Common myeloid progenitor, CD34-positive (primary cell): ENCODE data around the gene SLC9A8.

Experiments
- CTCF ChIA-PET: fragments of 350-600 bp; sonication (Branson Sonifier 250); formaldehyde crosslinking; loops from one replicate; lab custom pipeline; 2021; ENCODE audit warnings: antibody characterized with exemption; lab: Charles Lee
- POLR2A ChIA-PET: fragments of 350-600 bp; sonication (Branson Sonifier 250); formaldehyde crosslinking; loops from one replicate; lab custom pipeline; 2021; ENCODE audit warnings: antibody characterized with exemption; lab: Charles Lee
- DNase-seq, 3 donors: peaks; one replicate each; pipeline versions ENCODE4 v3.0.0 to v3.0.0-alpha.2; 2013
- H3K27ac ChIP-seq, 2 experiments: 1 replicate in 1 of 2; 2 replicates in 1 of 2; pipeline ENCODE4 v1.7.0; 2013; ENCODE audit warnings: inconsistent platforms in 2 of 2, low read length in 2 of 2, mild to moderate bottlenecking in 2 of 2, low read depth in 1 of 2, moderate library complexity in 1 of 2; ENCODE audit not compliant: severe bottlenecking in 2 of 2, insufficient read depth in 1 of 2, poor library complexity in 1 of 2
- H3K27me3 ChIP-seq, 5 experiments: replicated peaks in 2 of 5; 1 replicate in 3 of 5; 2 replicates in 2 of 5; pipeline versions ENCODE4 v1.6.1 to v1.7.0; 2013; ENCODE audit warnings: low read length in 4 of 5, mild to moderate bottlenecking in 2 of 5, moderate library complexity in 2 of 5, inconsistent platforms in 1 of 5; ENCODE audit not compliant: insufficient read depth in 5 of 5, control insufficient read depth in 4 of 5
- H3K36me3 ChIP-seq, 4 experiments: 1 replicate in 2 of 4; 2 replicates in 2 of 4; pipeline versions ENCODE4 v1.6.1 to v1.7.0; 2013; ENCODE audit warnings: low read length in 3 of 4, control low read depth in 1 of 4, mild to moderate bottlenecking in 1 of 4; ENCODE audit not compliant: control insufficient read depth in 4 of 4, insufficient read depth in 4 of 4
- H3K4me1 ChIP-seq, 4 experiments: 1 replicate in 3 of 4; 2 replicates in 1 of 4; pipeline versions ENCODE4 v1.6.1 to v1.7.1; 2013; ENCODE audit warnings: low read length in 3 of 4, mild to moderate bottlenecking in 3 of 4, control low read depth in 1 of 4, inconsistent platforms in 1 of 4, moderate library complexity in 1 of 4; ENCODE audit not compliant: control insufficient read depth in 4 of 4, insufficient read depth in 4 of 4; ENCODE audit errors: control extremely low read depth in 1 of 4
- H3K4me3 ChIP-seq, 7 experiments: 1 replicate in 4 of 7; 2 replicates in 3 of 7; pipeline versions ENCODE4 v1.5.1 to v1.7.0; 2013; ENCODE audit warnings: mild to moderate bottlenecking in 7 of 7, low read length in 6 of 7, moderate library complexity in 6 of 7, inconsistent platforms in 2 of 7, low read depth in 2 of 7, control low read depth in 1 of 7; ENCODE audit not compliant: insufficient read depth in 4 of 7, control insufficient read depth in 1 of 7; ENCODE audit errors: extremely low read depth in 1 of 7
- H3K9me3 ChIP-seq, 5 experiments: 1 replicate in 4 of 5; 2 replicates in 1 of 5; pipeline versions ENCODE4 v1.6.1 to v1.7.1; 2013; ENCODE audit warnings: low read length in 4 of 5, mild to moderate bottlenecking in 2 of 5, inconsistent platforms in 1 of 5, low read depth in 1 of 5, moderate library complexity in 1 of 5; ENCODE audit not compliant: control insufficient read depth in 4 of 5, insufficient read depth in 2 of 5; ENCODE audit errors: control extremely low read depth in 1 of 5
- WGBS: methylation state at CpG from one replicate; pipeline ENCODE4 v1.1.5; 2013; ENCODE audit not compliant: insufficient coverage; 5-methylcytosine and 5-hydroxymethylcytosine counted together

Gene SLC9A8

DNA sequence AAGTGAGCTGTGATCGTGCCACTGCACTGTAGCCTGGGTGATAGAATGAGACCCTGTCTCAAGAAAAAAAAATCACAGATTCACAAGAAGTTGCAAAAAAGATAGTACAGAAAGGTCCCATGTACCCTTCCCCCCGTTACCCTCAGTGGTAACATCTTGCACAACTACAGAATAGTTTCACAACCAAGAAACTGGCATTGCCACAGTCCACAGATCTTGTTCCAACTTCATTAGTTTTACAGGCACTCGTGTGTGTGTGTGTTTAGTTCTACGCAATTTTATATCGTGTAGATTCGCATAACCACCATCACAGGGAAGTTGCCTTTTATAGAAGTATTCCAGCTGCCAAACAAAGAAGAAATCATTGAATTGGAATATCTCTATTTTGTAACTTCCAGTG, 83.6 kb downstream of the SLC9A8 start:
- POLR2A ChIA-PET = no interaction called here
- no peaks in the 10 kb centered on the region for H3K9me3 ChIP-seq
- CTCF ChIA-PET = interaction anchor here (0.7 kb wide), 1 partner anchor 9 kb away, joined by 3 read pairs; no protein-coding TSS in a partner anchor
- peak in 2 of 3 donors; percentile 10 for DNase-seq
- no peak overlapping the region for H3K4me3 ChIP-seq
- 100% methylated on average over 2 of the region's 6 CpGs for WGBS
- peaks cover 0 to 3% (median 0%) of the 10 kb centered on the region in 4 experiments for H3K36me3 ChIP-seq
- no peak overlapping the region for H3K27ac ChIP-seq
- H3K4me1 ChIP-seq = peaks cover 0 to 8% (median 0%) of the 10 kb centered on the region in 4 experiments
- no peaks in the 10 kb centered on the region for H3K27me3 ChIP-seq

DNA sequence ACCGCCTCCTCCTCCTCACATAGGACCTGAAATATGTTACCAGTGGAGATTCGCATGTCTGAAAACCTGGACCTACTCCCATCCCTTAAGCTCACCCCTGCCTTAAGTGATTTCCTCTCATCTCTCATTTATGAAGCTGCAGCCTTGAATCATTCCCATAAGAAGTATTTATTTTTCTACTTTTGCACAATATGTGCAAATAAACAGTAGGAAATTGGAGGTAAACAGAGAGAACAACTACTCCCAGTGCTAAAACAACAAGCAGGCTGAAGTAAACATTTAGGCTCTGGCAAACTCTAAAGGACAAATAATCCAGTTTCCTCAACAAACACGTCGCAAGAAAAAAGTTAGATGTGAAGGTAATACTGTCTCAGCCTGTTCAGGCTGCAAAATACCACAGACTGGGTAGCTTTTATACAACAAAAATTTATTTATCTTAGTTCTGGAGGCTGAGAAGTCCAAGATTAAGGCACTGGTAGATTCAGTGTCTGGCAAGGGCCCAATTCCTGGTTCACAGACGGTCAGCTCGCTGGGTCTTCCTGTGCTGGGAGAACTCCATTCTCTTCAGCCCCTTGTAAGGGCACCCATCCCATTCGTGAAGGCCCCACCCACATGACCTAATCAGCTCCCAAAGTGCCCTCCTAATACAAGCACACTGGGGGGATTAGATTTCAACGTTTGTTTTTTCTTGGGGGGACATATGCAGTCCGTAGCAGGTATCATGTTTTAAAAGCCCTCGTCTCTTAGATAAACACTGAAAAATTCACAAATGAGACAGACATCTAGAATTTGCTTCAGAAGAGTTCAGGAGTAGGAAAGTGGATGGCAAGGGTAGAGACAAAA, 87.1 kb downstream of the SLC9A8 start:
- DNase-seq = no peak
- Histone ChIP-seq H3K4me1 (no peaks in the 10 kb centered on the region), H3K4me3 (no peak overlapping the region), H3K36me3 (peaks cover 0 to 13% (median 12%) of the 10 kb centered on the region in 4 experiments), H3K9me3 (no peaks in the 10 kb centered on the region), H3K27me3 (no peaks in the 10 kb centered on the region), H3K27ac (no peak overlapping the region)
- WGBS = 90% methylated on average over 7 of the region's 10 CpGs
- CTCF ChIA-PET = interaction anchor here (0.8 to 1.3 kb wide), 4 partner anchors 9 to 16 kb away, joined by 3 to 4 read pairs (median 3); no protein-coding TSS in a partner anchor
- POLR2A ChIA-PET = no interaction called here

DNA sequence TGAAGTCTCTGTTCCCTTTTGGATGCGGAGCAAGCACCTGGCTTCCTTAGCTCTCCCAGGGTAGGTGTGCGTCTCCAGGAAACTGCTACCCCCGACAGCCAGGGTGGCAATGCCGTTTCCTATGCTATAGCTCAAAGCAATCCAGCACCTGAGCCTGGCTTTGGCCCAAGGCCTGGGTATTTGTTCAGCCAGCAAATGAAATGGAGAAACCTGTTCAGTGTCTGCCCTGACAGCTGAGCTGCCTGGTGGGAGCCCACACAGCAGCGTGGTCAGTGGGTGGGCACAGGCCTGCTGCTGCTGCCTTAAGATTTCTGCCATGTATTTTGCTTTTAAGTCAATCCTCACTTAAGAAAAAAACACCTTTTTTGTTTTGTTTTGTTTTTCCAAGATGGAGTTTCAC, 89.0 kb downstream of the SLC9A8 start:
- H3K4me1 ChIP-seq = no peaks in the 10 kb centered on the region
- peaks cover 2 to 31% (median 29%) of the 10 kb centered on the region in 4 experiments for H3K36me3 ChIP-seq
- no peaks in the 10 kb centered on the region for H3K27me3 ChIP-seq
- 90% methylated on average over 5 of the region's 5 CpGs for WGBS
- H3K27ac ChIP-seq = no peak overlapping the region
- ChIA-PET CTCF (interaction anchor here (1.3 kb wide), 1 partner anchor 10 kb away, joined by 5 read pairs; no protein-coding TSS in a partner anchor), POLR2A (no interaction called here)
- DNase-seq = no peak
- no peak overlapping the region for H3K4me3 ChIP-seq
- H3K9me3 ChIP-seq = no peaks in the 10 kb centered on the region

DNA sequence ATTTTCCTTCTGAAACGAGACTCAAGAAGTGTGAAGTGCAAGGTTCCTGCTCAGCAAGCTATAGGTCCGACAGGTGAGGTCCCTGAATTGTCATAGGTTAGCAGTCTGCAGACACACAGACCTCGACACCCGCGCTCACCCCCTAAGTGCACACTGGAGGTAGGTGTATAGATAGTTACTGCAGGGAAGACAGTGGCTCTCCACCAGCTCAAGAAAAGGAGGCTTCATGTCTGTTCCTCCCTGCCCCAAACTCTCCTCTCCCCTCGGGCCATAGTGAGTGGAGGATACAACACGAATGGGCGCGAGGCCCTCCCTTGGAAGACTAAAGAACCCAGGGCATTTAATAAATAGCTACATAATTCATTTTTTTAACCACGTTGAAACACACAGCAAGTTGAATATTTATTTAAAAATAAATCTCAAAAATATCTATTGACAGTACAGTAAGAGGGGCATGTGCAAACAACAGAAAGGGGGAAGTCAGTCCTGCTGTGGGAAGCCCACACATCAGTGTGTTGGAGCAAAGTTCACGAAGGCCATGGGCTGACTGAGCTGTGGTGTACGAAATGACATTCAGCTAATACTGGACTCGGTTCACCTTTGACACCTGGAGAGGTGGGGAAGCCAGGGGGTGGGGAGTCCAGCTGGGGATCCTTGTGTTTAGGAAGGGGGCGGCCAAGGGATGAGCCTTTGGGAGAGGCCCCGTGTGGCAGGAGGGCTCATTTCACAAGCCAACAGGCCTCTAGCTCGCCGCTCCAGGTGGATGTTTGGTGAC, 92.0 kb downstream of the SLC9A8 start:
- Histone ChIP-seq H3K4me3 (no peak overlapping the region), H3K4me1 (no peaks in the 10 kb centered on the region), H3K27me3 (no peaks in the 10 kb centered on the region), H3K27ac (no peak overlapping the region), H3K9me3 (no peaks in the 10 kb centered on the region), H3K36me3 (peaks cover 2 to 51% (median 45%) of the 10 kb centered on the region in 4 experiments)
- ChIA-PET CTCF (interaction anchor here (2.0 to 3.1 kb wide), 2 partner anchors 9 to 17 kb away, joined by 11 to 15 read pairs; no protein-coding TSS in a partner anchor), POLR2A (interaction anchor here (1.0 kb wide), 1 partner anchor 10 kb away, joined by 4 read pairs; the partner anchor contains the start of gene SPATA2)
- WGBS = 97% methylated on average over 9 of the region's 17 CpGs
- no peak for DNase-seq

DNA sequence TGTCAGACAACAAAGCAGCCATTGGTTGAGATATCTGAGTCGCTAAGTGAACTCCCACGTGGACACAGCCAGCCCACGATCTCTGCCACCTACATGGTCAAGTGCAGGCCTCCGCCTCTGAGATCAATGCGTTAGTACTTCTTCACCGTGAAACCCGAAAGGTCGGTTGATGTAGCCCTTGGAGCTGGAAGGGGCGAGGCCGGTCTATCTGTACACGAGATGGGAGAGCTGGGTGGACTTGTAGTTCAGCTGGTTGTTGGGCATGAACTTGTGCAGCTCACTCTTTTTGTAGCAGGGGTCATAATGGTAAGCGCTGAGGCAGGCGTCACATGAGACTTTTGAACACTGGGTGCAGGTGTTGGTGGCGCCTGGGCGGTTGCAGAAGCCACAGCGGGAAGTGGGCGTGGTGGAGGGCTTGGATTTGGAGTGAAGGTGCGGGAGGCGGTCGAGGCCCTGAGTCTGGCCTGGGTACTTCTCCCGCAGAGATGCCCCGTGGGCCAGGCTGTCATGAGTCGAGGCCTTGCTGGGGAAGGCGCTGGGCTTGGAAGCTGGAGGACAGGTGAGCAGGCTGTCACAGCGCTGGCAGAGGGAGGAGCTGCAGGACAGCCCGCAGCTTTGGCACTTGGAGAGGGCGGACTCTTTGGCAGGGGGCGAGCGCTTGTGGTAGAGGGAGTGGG, 92.9 kb downstream of the SLC9A8 start:
- ChIA-PET POLR2A (no interaction called here), CTCF (interaction anchor here (2.0 to 3.1 kb wide), 2 partner anchors 9 to 18 kb away, joined by 11 to 15 read pairs; no protein-coding TSS in a partner anchor)
- DNase-seq = no peak
- Histone ChIP-seq H3K36me3 (peaks cover 5 to 59% (median 49%) of the 10 kb centered on the region in 4 experiments), H3K9me3 (no peaks in the 10 kb centered on the region), H3K4me3 (no peak overlapping the region), H3K27ac (no peak overlapping the region), H3K4me1 (no peaks in the 10 kb centered on the region), H3K27me3 (no peaks in the 10 kb centered on the region)
- 96% methylated on average over 27 of the region's 29 CpGs for WGBS

DNA sequence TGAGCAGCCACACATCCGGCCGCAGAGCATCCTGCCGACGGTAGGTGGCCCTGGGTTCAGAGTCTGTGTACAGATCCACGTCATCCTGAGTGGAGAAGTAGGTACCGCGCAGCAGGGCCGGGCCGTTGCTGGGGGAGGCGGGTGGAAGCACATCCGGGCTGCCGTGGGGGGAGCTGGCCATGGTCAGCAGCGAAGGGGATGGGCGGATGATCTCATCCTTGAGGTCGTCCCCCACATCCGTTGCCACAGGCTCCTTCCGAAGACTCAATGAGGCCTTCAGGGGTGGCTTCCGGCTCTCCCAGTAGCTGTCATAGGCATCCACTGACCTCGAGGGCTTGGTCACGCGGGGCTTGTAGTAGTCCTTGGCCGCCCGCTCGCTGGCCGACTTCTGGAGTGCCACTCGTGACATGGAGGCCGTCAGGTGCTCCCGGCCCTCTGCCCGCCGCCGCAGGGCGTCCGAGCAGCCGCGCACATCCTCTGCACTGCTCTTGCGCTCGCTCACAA, 93.5 kb downstream of the SLC9A8 start:
- POLR2A ChIA-PET = no interaction called here
- Histone ChIP-seq H3K36me3 (peaks cover 5 to 59% (median 49%) of the 10 kb centered on the region in 4 experiments), H3K4me1 (no peaks in the 10 kb centered on the region), H3K27me3 (no peaks in the 10 kb centered on the region), H3K9me3 (no peaks in the 10 kb centered on the region), H3K27ac (no peak overlapping the region), H3K4me3 (no peak overlapping the region)
- DNase-seq = no peak
- CTCF ChIA-PET = interaction anchor here (1.1 kb wide), 1 partner anchor 13 kb away, joined by 4 read pairs; no protein-coding TSS in a partner anchor
- 97% methylated on average over 37 of the region's 37 CpGs for WGBS
